Neuronal stem cell (in vitro differentiated cells): ENCODE results near the gene ATL2.

Experiments used
- DNase-seq: peaks from one replicate; pipeline ENCODE4 v3.0.0-alpha.2; 2013; ENCODE audit warnings: low spot score
- H2AFZ ChIP-seq: one replicate; pipeline ENCODE4 v1.6.1; 2013; ENCODE audit warnings: mild to moderate bottlenecking, low read length, inconsistent platforms
- H2AK5ac ChIP-seq: 2 replicates; pipeline ENCODE4 v1.6.1; 2013; ENCODE audit warnings: low read depth, mild to moderate bottlenecking, inconsistent platforms, low read length, moderate library complexity, mixed read lengths
- H2BK120ac ChIP-seq: 2 replicates; pipeline ENCODE4 v1.6.1; 2013; ENCODE audit warnings: low read depth, mild to moderate bottlenecking, inconsistent platforms, low read length, moderate library complexity, mixed read lengths
- H2BK12ac ChIP-seq: one replicate; pipeline ENCODE4 v1.6.1; 2013; ENCODE audit warnings: low read length, inconsistent platforms
- H2BK15ac ChIP-seq: 2 replicates; pipeline ENCODE4 v1.6.1; 2013; ENCODE audit warnings: mild to moderate bottlenecking, low read length, inconsistent platforms, mixed read lengths
- H2BK5ac ChIP-seq: one replicate; pipeline ENCODE4 v1.6.1; 2013; ENCODE audit warnings: inconsistent platforms, mild to moderate bottlenecking, low read length, moderate library complexity
- H3K14ac ChIP-seq: one replicate; pipeline ENCODE4 v1.6.1; 2013; ENCODE audit warnings: low read length, inconsistent platforms
- H3K18ac ChIP-seq: 2 replicates; pipeline ENCODE4 v1.6.1; 2013; ENCODE audit warnings: low read length, inconsistent platforms
- H3K23ac ChIP-seq: 2 replicates; pipeline ENCODE4 v1.6.1; 2013; ENCODE audit warnings: low read depth, mild to moderate bottlenecking, mixed read lengths, low read length, inconsistent platforms; ENCODE audit not compliant: poor library complexity
- H3K27ac ChIP-seq: replicated peaks from 3 replicates; pipeline ENCODE4 v1.5.1; 2013; ENCODE audit warnings: low read length, inconsistent platforms
- H3K27me3 ChIP-seq, 3 experiments: 2 replicates each; pipeline ENCODE4 v1.6.1; 2013; ENCODE audit warnings: low read length in 3 of 3, mild to moderate bottlenecking in 2 of 3, inconsistent platforms in 1 of 3, low read depth in 1 of 3, mixed read lengths in 1 of 3, moderate library complexity in 1 of 3; ENCODE audit not compliant: control insufficient read depth in 3 of 3, insufficient read depth in 3 of 3
- H3K36me3 ChIP-seq, 2 donors: replicated peaks in 1 of 2; 2 replicates each; pipeline ENCODE4 v1.6.1; 2013; ENCODE audit warnings: low read length in 2 of 2; ENCODE audit not compliant: control insufficient read depth in 2 of 2, insufficient read depth in 2 of 2
- H3K4ac ChIP-seq: 2 replicates; pipeline ENCODE4 v1.6.1; 2013; ENCODE audit warnings: inconsistent platforms, mild to moderate bottlenecking, low read length, moderate library complexity
- H3K4me1 ChIP-seq, 2 donors: 1 replicate in 1 of 2; 2 replicates in 1 of 2; pipeline ENCODE4 v1.6.1; 2013; ENCODE audit warnings: low read length in 2 of 2, low read depth in 1 of 2; ENCODE audit not compliant: control insufficient read depth in 2 of 2, insufficient read depth in 1 of 2
- H3K4me2 ChIP-seq: one replicate; pipeline ENCODE4 v1.6.1; 2013; ENCODE audit warnings: mild to moderate bottlenecking, low read length, inconsistent platforms; ENCODE audit not compliant: insufficient read depth, poor library complexity, severe bottlenecking
- H3K4me3 ChIP-seq, 2 donors: 2 replicates each; pipeline ENCODE4 v1.5.1; 2013; ENCODE audit warnings: low read length in 2 of 2, mild to moderate bottlenecking in 2 of 2, inconsistent platforms in 1 of 2, moderate library complexity in 1 of 2
- H3K79me1 ChIP-seq: one replicate; pipeline ENCODE4 v1.6.1; 2013; ENCODE audit warnings: low read depth, mild to moderate bottlenecking, inconsistent platforms, low read length, moderate library complexity
- H3K9ac ChIP-seq: one replicate; pipeline ENCODE4 v1.6.1; 2013; ENCODE audit warnings: mild to moderate bottlenecking, low read depth, low read length, inconsistent platforms; ENCODE audit not compliant: poor library complexity
- H3K9me3 ChIP-seq, 2 donors: replicated peaks in 1 of 2; 2 replicates each; pipeline versions ENCODE3 to v1.6.1; 2013; ENCODE audit warnings: low read length in 2 of 2, mild to moderate bottlenecking in 2 of 2, inconsistent platforms in 1 of 2, low read depth in 1 of 2, mixed read lengths in 1 of 2, moderate library complexity in 1 of 2; ENCODE audit not compliant: control insufficient read depth in 2 of 2, insufficient read depth in 1 of 2
- H4K8ac ChIP-seq: one replicate; pipeline ENCODE4 v1.6.1; 2013; ENCODE audit warnings: low read depth, mild to moderate bottlenecking, inconsistent platforms, low read length, moderate library complexity
- H4K91ac ChIP-seq: one replicate; pipeline ENCODE4 v1.6.1; 2013; ENCODE audit warnings: low read length, low read depth, mild to moderate bottlenecking, inconsistent platforms; ENCODE audit not compliant: poor library complexity
- WGBS, 2 donors: extraction: QIAGEN DNeasy Blood & Tissue Kit; methylation state at CpG; one replicate each; pipeline ENCODE4 v1.1.7; 2013; ENCODE audit warnings: missing lambda C conversion rate in 2 of 2, mixed read lengths in 1 of 2; ENCODE audit not compliant: insufficient read length in 2 of 2, insufficient replicate concordance in 1 of 2; ENCODE audit errors: extremely low coverage in 2 of 2; 5-methylcytosine and 5-hydroxymethylcytosine counted together

Gene ATL2

DNA sequence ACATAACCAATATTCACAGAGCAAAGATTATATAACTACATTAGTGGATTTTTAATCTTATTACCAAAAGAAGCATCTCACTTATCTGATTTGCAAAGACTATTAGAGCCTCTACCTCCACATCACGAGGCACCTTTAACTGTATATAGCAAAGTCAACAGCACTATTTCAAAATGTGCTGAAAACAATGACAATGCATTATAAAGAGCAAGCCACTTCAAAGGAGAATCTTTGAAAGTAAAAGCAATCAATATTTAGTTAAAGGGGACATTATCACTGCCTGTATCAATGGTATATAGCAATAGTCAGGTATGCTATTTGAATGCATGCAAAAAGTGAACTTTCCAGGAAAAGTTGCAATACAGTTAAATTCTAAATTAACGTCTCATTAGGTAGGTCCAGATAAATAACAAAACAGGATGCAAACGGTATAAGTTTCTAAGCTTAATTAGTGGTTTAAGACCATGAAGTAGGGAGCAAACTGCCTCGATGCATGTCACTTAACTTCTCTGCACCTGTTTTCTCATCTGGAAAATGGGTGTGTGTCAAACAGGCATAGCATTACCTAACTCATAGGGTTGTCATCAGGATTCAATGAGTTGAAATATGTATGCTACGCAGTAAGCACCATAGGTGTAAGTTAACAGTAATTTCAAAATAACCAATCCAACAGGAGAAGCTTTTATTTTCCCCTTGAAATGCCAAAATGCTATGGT lies 31.6 kb downstream of the ATL2 start:
- no CpG with 5 or more reads among the region's 5 CpGs for WGBS, 2 donors
- Histone ChIP-seq H3K9me3 (peaks cover 0 to 10% of the 10 kb centered on the region in 2 donors), H2BK15ac (no peak overlapping the region), H3K36me3 (peaks cover 1 to 46% of the 10 kb centered on the region in 2 donors), H3K14ac (no peak overlapping the region), H3K9ac (no peak overlapping the region), H3K4me1 (no peaks in the 10 kb centered on the region), H4K8ac (no peak overlapping the region), H2BK12ac (no peak overlapping the region), H2AFZ (no peak overlapping the region), H3K27me3 (no peaks in the 10 kb centered on the region), H2AK5ac (no peak overlapping the region), H3K18ac (no peak overlapping the region), H4K91ac (no peak overlapping the region), H3K4ac (no peak overlapping the region), H3K4me3 (no peak overlapping the region), H2BK5ac (no peak overlapping the region), H3K4me2 (no peak overlapping the region), H3K79me1 (peaks cover 2% of the 10 kb centered on the region), H2BK120ac (no peak overlapping the region), H3K27ac (no peak overlapping the region), H3K23ac (no peak overlapping the region)
- no peak for DNase-seq

- no peak overlapping the region for H4K8ac ChIP-seq
- no peak overlapping the region for H3K9ac ChIP-seq
- H3K14ac ChIP-seq: no peak overlapping the region
- no peak overlapping the region for H3K23ac ChIP-seq
- H3K18ac ChIP-seq: no peak overlapping the region
- peaks cover 2% of the 10 kb centered on the region for H3K79me1 ChIP-seq
- no peaks in the 10 kb centered on the region for H3K27me3 ChIP-seq
- no peak overlapping the region for H2BK5ac ChIP-seq
- no peak overlapping the region for H4K91ac ChIP-seq
- no peak overlapping the region for H2AFZ ChIP-seq
- H2AK5ac ChIP-seq: no peak overlapping the region
- DNase-seq: no peak
- no peak overlapping the region for H3K4me3 ChIP-seq
- no peak overlapping the region for H2BK15ac ChIP-seq
- no peak overlapping the region for H2BK120ac ChIP-seq
- no peaks in the 10 kb centered on the region for H3K4me1 ChIP-seq
- peaks cover 0 to 10% of the 10 kb centered on the region in 2 donors for H3K9me3 ChIP-seq
- H2BK12ac ChIP-seq: no peak overlapping the region
- H3K4ac ChIP-seq: no peak overlapping the region
- WGBS, 2 donors: no CpG with 5 or more reads among the region's 3 CpGs
- no peak overlapping the region for H3K4me2 ChIP-seq
- no peak overlapping the region for H3K27ac ChIP-seq
- H3K36me3 ChIP-seq: peaks cover 1 to 53% of the 10 kb centered on the region in 2 donors
Measured at GRCh38 chr2:38344813-38345212, 32.3 kb downstream of the ATL2 start.

- no peak overlapping the region for H2BK5ac ChIP-seq
- H3K9ac ChIP-seq: no peak overlapping the region
- peaks cover 4 to 69% of the 10 kb centered on the region in 2 donors for H3K36me3 ChIP-seq
- no peak overlapping the region for H2BK15ac ChIP-seq
- H4K8ac ChIP-seq: no peak overlapping the region
- H3K79me1 ChIP-seq: peaks cover 2% of the 10 kb centered on the region
- no peak overlapping the region for H2AK5ac ChIP-seq
- no peak for DNase-seq
- no peak overlapping the region for H3K4ac ChIP-seq
- no peak overlapping the region for H3K23ac ChIP-seq
- H4K91ac ChIP-seq: no peak overlapping the region
- H2BK120ac ChIP-seq: no peak overlapping the region
- H3K14ac ChIP-seq: no peak overlapping the region
- no peak overlapping the region for H2AFZ ChIP-seq
- peaks cover 0 to 10% of the 10 kb centered on the region in 2 donors for H3K9me3 ChIP-seq
- no peak overlapping the region for H3K4me2 ChIP-seq
- no peak overlapping the region for H3K4me3 ChIP-seq
- no CpG with 5 or more reads among the region's 3 CpGs for WGBS, 2 donors
- H3K27ac ChIP-seq: no peak overlapping the region
- no peak overlapping the region for H2BK12ac ChIP-seq
- H3K18ac ChIP-seq: no peak overlapping the region
- H3K27me3 ChIP-seq: no peaks in the 10 kb centered on the region
- no peaks in the 10 kb centered on the region for H3K4me1 ChIP-seq
Measured at GRCh38 chr2:38343212-38343611, 33.9 kb downstream of the ATL2 start.

- Histone ChIP-seq H3K18ac (no peak overlapping the region), H3K27ac (no peak overlapping the region), H3K9me3 (peaks cover 0 to 11% of the 10 kb centered on the region in 2 donors), H3K4me3 (no peak overlapping the region), H2BK120ac (no peak overlapping the region), H3K14ac (no peak overlapping the region), H3K4me2 (no peak overlapping the region), H3K23ac (no peak overlapping the region), H3K4ac (no peak overlapping the region), H2AFZ (no peak overlapping the region), H2BK15ac (no peak overlapping the region), H3K9ac (no peak overlapping the region), H3K4me1 (no peaks in the 10 kb centered on the region), H3K36me3 (peaks cover 6 to 76% of the 10 kb centered on the region in 2 donors), H4K91ac (no peak overlapping the region), H4K8ac (no peak overlapping the region), H2BK12ac (no peak overlapping the region), H3K79me1 (peaks cover 2% of the 10 kb centered on the region), H3K27me3 (no peaks in the 10 kb centered on the region), H2AK5ac (no peak overlapping the region), H2BK5ac (no peak overlapping the region)
- no CpG with 5 or more reads among the region's 6 CpGs for WGBS, 2 donors
- DNase-seq: no peak
Measured at GRCh38 chr2:38336621-38337020, 40.5 kb downstream of the ATL2 start.
